ENCODE results near the gene SEPTIN10.

DNA sequence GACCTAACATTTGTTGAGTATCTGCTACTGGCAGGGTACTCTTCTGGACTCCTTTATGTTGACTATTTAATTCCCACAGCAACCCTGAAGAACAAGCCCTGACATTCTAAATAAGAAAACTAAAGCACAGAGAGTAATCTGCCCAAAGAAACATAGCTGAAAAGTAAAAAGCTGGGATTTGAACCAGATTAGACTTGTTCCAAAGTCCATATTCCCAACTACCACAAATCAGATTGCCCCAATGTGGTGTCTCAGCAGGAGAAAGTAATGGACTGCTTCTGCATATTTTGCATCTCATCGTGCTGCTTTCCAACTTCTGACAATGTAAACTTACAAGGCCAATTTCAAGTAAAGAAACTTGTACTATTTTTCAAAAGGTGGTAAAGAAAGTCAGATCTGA lies 56.5 kb downstream of the SEPTIN10 start:
- TF ChIP-seq, protein P1, sequence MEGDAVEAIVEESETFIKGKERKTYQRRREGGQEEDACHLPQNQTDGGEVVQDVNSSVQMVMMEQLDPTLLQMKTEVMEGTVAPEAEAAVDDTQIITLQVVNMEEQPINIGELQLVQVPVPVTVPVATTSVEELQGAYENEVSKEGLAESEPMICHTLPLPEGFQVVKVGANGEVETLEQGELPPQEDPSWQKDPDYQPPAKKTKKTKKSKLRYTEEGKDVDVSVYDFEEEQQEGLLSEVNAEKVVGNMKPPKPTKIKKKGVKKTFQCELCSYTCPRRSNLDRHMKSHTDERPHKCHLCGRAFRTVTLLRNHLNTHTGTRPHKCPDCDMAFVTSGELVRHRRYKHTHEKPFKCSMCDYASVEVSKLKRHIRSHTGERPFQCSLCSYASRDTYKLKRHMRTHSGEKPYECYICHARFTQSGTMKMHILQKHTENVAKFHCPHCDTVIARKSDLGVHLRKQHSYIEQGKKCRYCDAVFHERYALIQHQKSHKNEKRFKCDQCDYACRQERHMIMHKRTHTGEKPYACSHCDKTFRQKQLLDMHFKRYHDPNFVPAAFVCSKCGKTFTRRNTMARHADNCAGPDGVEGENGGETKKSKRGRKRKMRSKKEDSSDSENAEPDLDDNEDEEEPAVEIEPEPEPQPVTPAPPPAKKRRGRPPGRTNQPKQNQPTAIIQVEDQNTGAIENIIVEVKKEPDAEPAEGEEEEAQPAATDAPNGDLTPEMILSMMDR (conservative IDR thresholded peaks at IDR 0.05 in 1 of 2, IDR thresholded peaks at IDR 0.05 in 1 of 2; ENCODE audit: extremely low read depth in 1 of 2, insufficient read depth in 1 of 2, low read depth in 1 of 2, low read length in 2 of 2): no peak
- no peak for TF ChIP-seq EZH2 (IDR thresholded peaks at IDR 0.05; ENCODE audit: borderline replicate concordance, low read length)

All from mammary epithelial cell (primary cell).